ENCODE results near the gene DZIP3.

DNA sequence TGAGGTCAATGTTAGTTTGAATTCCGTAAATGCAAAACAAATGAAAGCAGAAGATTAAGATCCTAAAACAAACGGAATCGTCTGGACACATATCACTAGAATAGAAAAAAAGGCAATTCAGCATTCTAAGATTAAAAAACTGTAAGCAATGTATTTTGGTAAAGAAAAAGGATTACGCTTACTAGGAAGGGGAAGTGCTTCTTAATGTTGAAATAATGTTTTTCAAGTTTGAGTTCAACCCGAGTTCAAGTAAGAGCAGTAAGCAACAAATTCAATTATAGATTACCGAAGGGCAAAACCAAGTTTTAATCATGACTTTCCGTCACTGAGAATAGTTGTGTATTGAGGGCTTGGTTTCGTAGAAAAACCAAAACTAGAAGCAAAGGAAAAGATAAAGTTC, 921 bp upstream of the DZIP3 start:
- TF ChIP-seq CHD2 (IDR thresholded peaks at IDR 0.05; ENCODE audit: low read depth, low read length): no peak
- TF ChIP-seq ZKSCAN8 (CRISPR knock-in tag; IDR thresholded peaks at IDR 0.05; ENCODE audit: borderline replicate concordance): no peak
- TF ChIP-seq, protein P1, sequence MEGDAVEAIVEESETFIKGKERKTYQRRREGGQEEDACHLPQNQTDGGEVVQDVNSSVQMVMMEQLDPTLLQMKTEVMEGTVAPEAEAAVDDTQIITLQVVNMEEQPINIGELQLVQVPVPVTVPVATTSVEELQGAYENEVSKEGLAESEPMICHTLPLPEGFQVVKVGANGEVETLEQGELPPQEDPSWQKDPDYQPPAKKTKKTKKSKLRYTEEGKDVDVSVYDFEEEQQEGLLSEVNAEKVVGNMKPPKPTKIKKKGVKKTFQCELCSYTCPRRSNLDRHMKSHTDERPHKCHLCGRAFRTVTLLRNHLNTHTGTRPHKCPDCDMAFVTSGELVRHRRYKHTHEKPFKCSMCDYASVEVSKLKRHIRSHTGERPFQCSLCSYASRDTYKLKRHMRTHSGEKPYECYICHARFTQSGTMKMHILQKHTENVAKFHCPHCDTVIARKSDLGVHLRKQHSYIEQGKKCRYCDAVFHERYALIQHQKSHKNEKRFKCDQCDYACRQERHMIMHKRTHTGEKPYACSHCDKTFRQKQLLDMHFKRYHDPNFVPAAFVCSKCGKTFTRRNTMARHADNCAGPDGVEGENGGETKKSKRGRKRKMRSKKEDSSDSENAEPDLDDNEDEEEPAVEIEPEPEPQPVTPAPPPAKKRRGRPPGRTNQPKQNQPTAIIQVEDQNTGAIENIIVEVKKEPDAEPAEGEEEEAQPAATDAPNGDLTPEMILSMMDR (CRISPR knock-in tag; IDR thresholded peaks at IDR 0.05): no peak
- no peak for TF ChIP-seq CBX2 (IDR thresholded peaks at IDR 0.05; ENCODE audit: low read depth, low read length)
- no peak for TF ChIP-seq CBX2 (CRISPR knock-in tag; IDR thresholded peaks at IDR 0.05; ENCODE audit: low read depth)
- TF ChIP-seq HDAC6 (IDR thresholded peaks at IDR 0.05; ENCODE audit: low read depth, low read length): no peak
- TF ChIP-seq NCOA2 (CRISPR knock-in tag; IDR thresholded peaks at IDR 0.05): no peak
- TF ChIP-seq, protein P2, sequence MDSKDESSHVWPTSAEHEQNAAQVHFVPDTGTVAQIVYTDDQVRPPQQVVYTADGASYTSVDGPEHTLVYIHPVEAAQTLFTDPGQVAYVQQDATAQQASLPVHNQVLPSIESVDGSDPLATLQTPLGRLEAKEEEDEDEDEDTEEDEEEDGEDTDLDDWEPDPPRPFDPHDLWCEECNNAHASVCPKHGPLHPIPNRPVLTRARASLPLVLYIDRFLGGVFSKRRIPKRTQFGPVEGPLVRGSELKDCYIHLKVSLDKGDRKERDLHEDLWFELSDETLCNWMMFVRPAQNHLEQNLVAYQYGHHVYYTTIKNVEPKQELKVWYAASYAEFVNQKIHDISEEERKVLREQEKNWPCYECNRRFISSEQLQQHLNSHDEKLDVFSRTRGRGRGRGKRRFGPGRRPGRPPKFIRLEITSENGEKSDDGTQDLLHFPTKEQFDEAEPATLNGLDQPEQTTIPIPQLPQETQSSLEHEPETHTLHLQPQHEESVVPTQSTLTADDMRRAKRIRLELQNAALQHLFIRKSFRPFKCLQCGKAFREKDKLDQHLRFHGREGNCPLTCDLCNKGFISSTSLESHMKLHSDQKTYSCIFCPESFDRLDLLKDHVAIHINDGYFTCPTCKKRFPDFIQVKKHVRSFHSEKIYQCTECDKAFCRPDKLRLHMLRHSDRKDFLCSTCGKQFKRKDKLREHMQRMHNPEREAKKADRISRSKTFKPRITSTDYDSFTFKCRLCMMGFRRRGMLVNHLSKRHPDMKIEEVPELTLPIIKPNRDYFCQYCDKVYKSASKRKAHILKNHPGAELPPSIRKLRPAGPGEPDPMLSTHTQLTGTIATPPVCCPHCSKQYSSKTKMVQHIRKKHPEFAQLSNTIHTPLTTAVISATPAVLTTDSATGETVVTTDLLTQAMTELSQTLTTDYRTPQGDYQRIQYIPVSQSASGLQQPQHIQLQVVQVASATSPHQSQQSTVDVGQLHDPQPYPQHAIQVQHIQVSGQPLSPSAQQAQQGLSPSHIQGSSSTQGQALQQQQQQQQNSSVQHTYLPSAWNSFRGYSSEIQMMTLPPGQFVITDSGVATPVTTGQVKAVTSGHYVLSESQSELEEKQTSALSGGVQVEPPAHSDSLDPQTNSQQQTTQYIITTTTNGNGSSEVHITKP (CRISPR knock-in tag; IDR thresholded peaks at IDR 0.05; ENCODE audit: low read depth): no peak
- no peak for TF ChIP-seq POLR2AphosphoS5 (IDR thresholded peaks at IDR 0.05; ENCODE audit: low read depth, low read length)
- TF ChIP-seq, protein P3, sequence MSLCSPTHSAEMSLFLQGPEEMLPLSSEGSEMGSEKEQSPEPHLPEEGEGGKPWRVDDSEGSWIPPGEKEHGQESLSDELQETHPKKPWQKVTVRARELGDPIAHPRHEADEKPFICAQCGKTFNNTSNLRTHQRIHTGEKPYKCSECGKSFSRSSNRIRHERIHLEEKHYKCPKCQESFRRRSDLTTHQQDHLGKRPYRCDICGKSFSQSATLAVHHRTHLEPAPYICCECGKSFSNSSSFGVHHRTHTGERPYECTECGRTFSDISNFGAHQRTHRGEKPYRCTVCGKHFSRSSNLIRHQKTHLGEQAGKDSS (CRISPR knock-in tag; IDR thresholded peaks at IDR 0.05; ENCODE audit: borderline replicate concordance, low read depth): no peak
